Stomach (tissue), 9 donors: ENCODE results near the gene IFT52. TPM values are rescaled to one million over a fixed set of nuclear protein-coding genes. Genes with fewer than 3 reads are reported as not detected.
A peak's percentile ranks its signal among the peaks of the same experiment; 100 is the strongest.

Experiments used
- DNase-seq, 2 donors: peaks; one replicate each; pipeline versions ENCODE4 v3.0.0 to v3.0.0-alpha.2; 2013 to 2019
- H3K27ac ChIP-seq, 5 donors: fragments of 200-600 bp in 4 of 5; sonication (generic) in 4 of 5; one replicate each; pipeline ENCODE4 v1.5.1; 2013 to 2019; ENCODE audit warnings: mild to moderate bottlenecking in 1 of 5, moderate library complexity in 1 of 5
- H3K27me3 ChIP-seq, 3 donors: fragments of 200-600 bp; sonication (generic); one replicate each; pipeline ENCODE4 v1.5.1; 2017 to 2019; ENCODE audit warnings: mixed run types in 1 of 3
- H3K36me3 ChIP-seq, 4 donors: fragments of 200-600 bp; sonication (generic); 1 replicate in 3 of 4; 2 replicates in 1 of 4; pipeline ENCODE4 v1.5.1; 2016 to 2019
- H3K4me1 ChIP-seq, 4 donors: fragments of 200-600 bp; sonication (generic); one replicate each; pipeline ENCODE4 v1.5.1; 2016 to 2019
- H3K4me3 ChIP-seq, 4 donors: fragments of 200-600 bp; sonication (generic) in 3 of 4; one replicate each; pipeline ENCODE4 v1.5.1; 2016 to 2019; ENCODE audit warnings: mild to moderate bottlenecking in 1 of 4
- H3K9me3 ChIP-seq, 4 donors: fragments of 200-600 bp; sonication (generic); one replicate each; pipeline ENCODE4 v1.5.1; 2016 to 2019
- CTCF ChIP-seq, 7 experiments: fragments of 450-650 bp in 4 of 7; fragments of 200-600 bp in 3 of 7; sonication (generic) in 3 of 7; IDR thresholded peaks; one replicate each; pipeline ENCODE4 v1.5.1; 2016 to 2019; ENCODE audit warnings: antibody characterized with exemption in 7 of 7, control low read depth in 2 of 7, mild to moderate bottlenecking in 1 of 7
- EP300 ChIP-seq: sonication (generic); formaldehyde crosslinking; IDR thresholded peaks from one replicate; pipeline ENCODE4 v1.6.1; 2017; ENCODE audit warnings: antibody characterized with exemption
- POLR2A ChIP-seq, 4 donors: fragments of 450-650 bp; IDR thresholded peaks; one replicate each; pipeline ENCODE4 v1.6.1; 2016; ENCODE audit warnings: antibody characterized with exemption in 4 of 4, control low read depth in 2 of 4, mild to moderate bottlenecking in 1 of 4, moderate library complexity in 1 of 4
- POLR2AphosphoS5 ChIP-seq, 3 donors: sonication (generic); formaldehyde crosslinking; IDR thresholded peaks; one replicate each; pipeline ENCODE4 v1.6.1; 2016; ENCODE audit warnings: antibody characterized with exemption in 3 of 3
- WGBS, 5 donors: extraction: QIAGEN DNeasy Blood & Tissue Kit in 3 of 5; methylation state at CpG; one replicate each; pipeline versions ENCODE4 v1.1.5 to v1.1.7; 2013 to 2018; 5-methylcytosine and 5-hydroxymethylcytosine counted together
- intact Hi-C: fragments of 100-400 bp; cut with DNase I; formaldehyde crosslinking; loops from one replicate; pipeline ENCODE4 v1.15.1; 2023; ENCODE audit warnings: low total_unique reads
- polyA plus RNA-seq, 3 donors: library from polyadenylated mRNA; stranded (reverse); fragments of 200-250 nt; gene quantifications; one replicate each; pipeline ENCODE4 v1.2.3, GENCODE V29; 2013
- total RNA-seq, 5 donors: library from RNA; depleted of rRNA; stranded (reverse); fragments of >200 nt; gene quantifications; one replicate each; pipeline versions ENCODE4 v1.1.0 to v1.2.3, GENCODE V29; 2014 to 2016
- donor health status: healthy with polysubstance abuse.
- donor health status: Bipolar disorder and iron deficiency.
- donor health status: healthy.

IFT52 gene
- total and polyA plus RNA-seq, 8 donors = 0.45 to 41.5 (median 12.9) TPM; not detected in 1

GRCh38 chr20:43558412-43559146 lies 32.2 kb upstream of the IFT52 start, which contains the start of gene SGK2:
SGK2 (plus strand) TSS chr20:43559027; CDS start chr20:43566496, 7,469 bp downstream.
- H3K4me1 ChIP-seq = peaks cover 12 to 23% (median 16%) of the 10 kb centered on the region in 4 donors
- peak within 1 kb of the TSS; percentile 85 to 94 (median 88) for H3K27ac ChIP-seq
- no peaks in the 10 kb centered on the region for H3K9me3 ChIP-seq
- TF ChIP-seq POLR2AphosphoS5 (IDR thresholded peaks at IDR 0.05) (peak in 2 of 3 donors; percentile 62 to 88), POLR2A (IDR thresholded peaks at IDR 0.05) (no peak)
- peak within 1 kb of the TSS; percentile 2 to 41 (median 16) for H3K4me3 ChIP-seq
- H3K36me3 ChIP-seq = no peaks in the 10 kb centered on the region
- 30 to 57% (median 48%) methylated on average over 12 of the region's 12 CpGs for WGBS, 5 donors
- H3K27me3 ChIP-seq = no peaks in the 10 kb centered on the region
- DNase-seq = peak; percentile 90 to 93
- intact Hi-C loops = no loop called here

GRCh38 chr20:43559147-43559987 lies 31.4 kb upstream of the IFT52 start:
- Histone ChIP-seq H3K27ac (peak overlapping the region; percentile 85 to 94 (median 88)), H3K36me3 (no peaks in the 10 kb centered on the region), H3K4me1 (peaks cover 12 to 23% (median 16%) of the 10 kb centered on the region in 4 donors), H3K4me3 (peak overlapping the region; percentile 2 to 41 (median 16)), H3K9me3 (no peaks in the 10 kb centered on the region), H3K27me3 (no peaks in the 10 kb centered on the region)
- WGBS, 5 donors = 36 to 54% (median 51%) methylated on average over 8 of the region's 8 CpGs
- no peak for TF ChIP-seq POLR2A (IDR thresholded peaks at IDR 0.05)
- no peak for TF ChIP-seq POLR2AphosphoS5 (IDR thresholded peaks at IDR 0.05)
- TF ChIP-seq CTCF (IDR thresholded peaks at IDR 0.05) = no peak
- no peak for TF ChIP-seq EP300
- DNase-seq = peak in 1 of 2 donors; percentile 41
- intact Hi-C loops = no loop called here

GRCh38 chr20:43560974-43561373 lies 29.8 kb upstream of the IFT52 start:
- Histone ChIP-seq H3K9me3 (no peaks in the 10 kb centered on the region), H3K4me3 (no peak overlapping the region)
- no peak for TF ChIP-seq CTCF (IDR thresholded peaks at IDR 0.05)
- no peak for TF ChIP-seq POLR2A (IDR thresholded peaks at IDR 0.05)
- no peak for TF ChIP-seq POLR2AphosphoS5 (IDR thresholded peaks at IDR 0.05)
- no peak for TF ChIP-seq EP300

GRCh38 chr20:43563429-43563828 lies 27.3 kb upstream of the IFT52 start:
- H3K4me3 ChIP-seq = no peak overlapping the region
- 52 to 60% (median 55%) methylated on average over 3 of the region's 3 CpGs for WGBS, 5 donors
- TF ChIP-seq EP300 (no peak), POLR2A (IDR thresholded peaks at IDR 0.05) (no peak), POLR2AphosphoS5 (IDR thresholded peaks at IDR 0.05) (no peak), CTCF (IDR thresholded peaks at IDR 0.05) (no peak)

More at GRCh38 chr20:43560974-43561373, 29.8 kb upstream of the IFT52 start:
- intact Hi-C loops = no loop called here
- Histone ChIP-seq H3K36me3 (peaks cover 0 to 1% (median 0%) of the 10 kb centered on the region in 4 donors), H3K27me3 (no peaks in the 10 kb centered on the region), H3K27ac (no peak overlapping the region), H3K4me1 (peaks cover 12 to 31% (median 22%) of the 10 kb centered on the region in 4 donors)
- 67 to 82% (median 75%) methylated on average over 3 of the region's 3 CpGs for WGBS, 5 donors
- DNase-seq = no peak

More at GRCh38 chr20:43563429-43563828, 27.3 kb upstream of the IFT52 start:
- no peak for DNase-seq
- H3K4me1 ChIP-seq = peaks cover 0 to 13% (median 4%) of the 10 kb centered on the region in 4 donors
- intact Hi-C loops = no loop called here
- H3K9me3 ChIP-seq = no peaks in the 10 kb centered on the region
- no peak overlapping the region for H3K27ac ChIP-seq
- H3K36me3 ChIP-seq = peaks cover 7 to 19% (median 12%) of the 10 kb centered on the region in 4 donors
- H3K27me3 ChIP-seq = no peaks in the 10 kb centered on the region
